ENCODE data around the gene CSRNP3. TPM values are rescaled to one million over a fixed set of nuclear protein-coding genes. Genes with fewer than 3 reads are reported as not detected.

CSRNP3 gene
- total and polyA plus RNA-seq, 2 donors (not counting 3 experiments of a cell fraction or from before 2014, with no cell fraction given), result not detected

GRCh38 chr2:165529130-165529529 lies 59.6 kb downstream of the CSRNP3 start:
- H3K9me3 ChIP-seq (replicated peaks; ENCODE audit: control insufficient read depth, insufficient read depth, low read length), result no peaks in the 10 kb centered on the region
- no peaks in the 10 kb centered on the region for H3K36me3 ChIP-seq (ENCODE audit: control insufficient read depth in 2 of 2, extremely low read depth in 1 of 2, insufficient read depth in 2 of 2, low read length in 2 of 2)
- intact Hi-C loops (cut with micrococcal nuclease), result no loop called here
- H3K9ac ChIP-seq (replicated peaks; ENCODE audit: extremely low read depth, insufficient read depth, low read length), result no peak overlapping the region
- DNase-seq (ENCODE audit: low read depth, low spot score) (no peak), FAIRE-seq (no peak)
- no peaks in the 10 kb centered on the region for H3K27me3 ChIP-seq (ENCODE audit: control insufficient read depth in 2 of 2, insufficient read depth in 2 of 2, low read length in 2 of 2)
- H4K20me1 ChIP-seq (replicated peaks; ENCODE audit: control insufficient read depth, extremely low read depth, insufficient read depth, low read length), result no peaks in the 10 kb centered on the region
- POLR2A ChIA-PET, result no interaction called here
- BruUV-seq (replicated peaks), result no TSS peak
- CTCF ChIA-PET, result no interaction called here
- H3K4me1 ChIP-seq (ENCODE audit: control insufficient read depth, extremely low read depth, insufficient read depth, low read length), result no peaks in the 10 kb centered on the region
- TF ChIP-seq POLR2A (IDR thresholded peaks at IDR 0.05; ENCODE audit: low read depth, low read length) (no peak), MYC (IDR thresholded peaks at IDR 0.05; ENCODE audit: low read depth, low read length) (no peak), POLR2AphosphoS5 (IDR thresholded peaks at IDR 0.05; ENCODE audit: insufficient read depth, low read depth, low read length) (no peak), GATA2 (IDR thresholded peaks at IDR 0.05; ENCODE audit: insufficient read depth, insufficient read length, low read depth, low read length) (no peak), FOS (IDR thresholded peaks at IDR 0.05; ENCODE audit: borderline replicate concordance, insufficient read depth, low read length) (no peak), JUN (IDR thresholded peaks at IDR 0.05; ENCODE audit: borderline replicate concordance, insufficient read depth, insufficient read length, low read depth) (no peak)
- H3K27ac ChIP-seq (ENCODE audit: insufficient read depth, low read depth, low read length), result no peak overlapping the region
- dilution Hi-C loops (cut with MboI; ENCODE audit: extremely low pct_ligation_motif_present, low sequenced_read_pairs), result no loop called here
- H3K4me2 ChIP-seq (ENCODE audit: insufficient read depth, low read length), result no peak overlapping the region
- H2AFZ ChIP-seq (ENCODE audit: low read depth, low read length), result no peak overlapping the region
- no peak overlapping the region for H3K4me3 ChIP-seq (replicated peaks in 1 of 3; ENCODE audit: insufficient read depth in 1 of 3, low read depth in 1 of 3, low read length in 3 of 3)
- H3K9me1 ChIP-seq (replicated peaks; ENCODE audit: control insufficient read depth, extremely low read depth, insufficient read depth, low read length), result no peaks in the 10 kb centered on the region
- H3K79me2 ChIP-seq (ENCODE audit: control insufficient read depth, insufficient read depth, low read length), result no peaks in the 10 kb centered on the region

GRCh38 chr2:165533331-165533730 lies 63.8 kb downstream of the CSRNP3 start:
- POLR2A ChIA-PET, result no interaction called here
- TF ChIP-seq JUN (IDR thresholded peaks at IDR 0.05; ENCODE audit: borderline replicate concordance, insufficient read depth, insufficient read length, low read depth) (no peak), MAX (IDR thresholded peaks at IDR 0.05; ENCODE audit: insufficient read depth, insufficient read length) (no peak), POLR2A (IDR thresholded peaks at IDR 0.05; ENCODE audit: low read depth, low read length) (no peak), FOS (IDR thresholded peaks at IDR 0.05; ENCODE audit: borderline replicate concordance, insufficient read depth, low read length) (no peak), EZH2 (IDR thresholded peaks at IDR 0.05; ENCODE audit: borderline replicate concordance, low read depth, low read length, severe bottlenecking) (no peak), CTCF (IDR thresholded peaks at IDR 0.05; ENCODE audit: extremely low read depth in 1 of 2, insufficient read depth in 1 of 2, low read depth in 1 of 2, low read length in 2 of 2) (no peak), MYC (IDR thresholded peaks at IDR 0.05; ENCODE audit: low read depth, low read length) (no peak), GATA2 (IDR thresholded peaks at IDR 0.05; ENCODE audit: insufficient read depth, insufficient read length, low read depth, low read length) (no peak), POLR2AphosphoS5 (IDR thresholded peaks at IDR 0.05; ENCODE audit: insufficient read depth, low read depth, low read length) (no peak)
- Histone ChIP-seq H3K79me2 (ENCODE audit: control insufficient read depth, insufficient read depth, low read length) (no peaks in the 10 kb centered on the region), H3K27ac (ENCODE audit: insufficient read depth, low read depth, low read length) (no peak overlapping the region), H3K27me3 (ENCODE audit: control insufficient read depth in 2 of 2, insufficient read depth in 2 of 2, low read length in 2 of 2) (no peaks in the 10 kb centered on the region), H2AFZ (ENCODE audit: low read depth, low read length) (no peak overlapping the region), H3K4me2 (ENCODE audit: insufficient read depth, low read length) (no peak overlapping the region), H4K20me1 (replicated peaks; ENCODE audit: control insufficient read depth, extremely low read depth, insufficient read depth, low read length) (no peaks in the 10 kb centered on the region), H3K9me1 (replicated peaks; ENCODE audit: control insufficient read depth, extremely low read depth, insufficient read depth, low read length) (no peaks in the 10 kb centered on the region), H3K4me3 (replicated peaks in 1 of 3; ENCODE audit: insufficient read depth in 1 of 3, low read depth in 1 of 3, low read length in 3 of 3) (no peak overlapping the region), H3K9me3 (replicated peaks; ENCODE audit: control insufficient read depth, insufficient read depth, low read length) (no peaks in the 10 kb centered on the region), H3K36me3 (ENCODE audit: control insufficient read depth in 2 of 2, extremely low read depth in 1 of 2, insufficient read depth in 2 of 2, low read length in 2 of 2) (no peaks in the 10 kb centered on the region), H3K9ac (replicated peaks; ENCODE audit: extremely low read depth, insufficient read depth, low read length) (no peak overlapping the region), H3K4me1 (ENCODE audit: control insufficient read depth, extremely low read depth, insufficient read depth, low read length) (no peaks in the 10 kb centered on the region)
- no peak for DNase-seq (ENCODE audit: low read depth, low spot score)
- intact Hi-C loops (cut with micrococcal nuclease) (no loop called here), dilution Hi-C loops (cut with MboI; ENCODE audit: extremely low pct_ligation_motif_present, low sequenced_read_pairs) (no loop called here)
- CTCF ChIA-PET, result no interaction called here
- no peak for FAIRE-seq
- BruUV-seq (replicated peaks), result no TSS peak
